Thoracic aorta (tissue), 2 donors: ENCODE results near the gene APC2. TPM values are rescaled to one million over a fixed set of nuclear protein-coding genes. Genes with fewer than 3 reads are reported as not detected.

Source experiments
- ATAC-seq: fragments of 150-250 bp; one replicate; pipeline ENCODE4 v1.8.0; 2017; ENCODE audit warnings: low read depth; ENCODE audit not compliant: insufficient number of reproducible peaks, low FRiP score
- DNase-seq: peaks from one replicate; pipeline ENCODE4 v3.0.0-alpha.2; 2020; ENCODE audit warnings: low spot score
- H3K27ac ChIP-seq, 2 donors: fragments of 200-600 bp; sonication (generic); 1 replicate in 1 of 2; 2 replicates in 1 of 2; pipeline ENCODE4 v1.5.1; 2016; ENCODE audit warnings: mild to moderate bottlenecking in 2 of 2, moderate library complexity in 2 of 2
- H3K27me3 ChIP-seq: fragments of 200-600 bp; sonication (generic); replicated peaks from 2 replicates; pipeline ENCODE4 v1.6.0; 2016; ENCODE audit warnings: mild to moderate bottlenecking; ENCODE audit not compliant: insufficient read depth
- H3K36me3 ChIP-seq: fragments of 200-600 bp; sonication (generic); one replicate; pipeline ENCODE4 v1.5.1; 2016
- H3K4me1 ChIP-seq, 2 donors: fragments of 200-600 bp; sonication (generic); 1 replicate in 1 of 2; 2 replicates in 1 of 2; pipeline versions ENCODE4 v1.5.1 to v1.6.0; 2016; ENCODE audit warnings: low read depth in 2 of 2, mild to moderate bottlenecking in 1 of 2; ENCODE audit not compliant: control insufficient read depth in 1 of 2
- H3K4me3 ChIP-seq: fragments of 200-600 bp; sonication (generic); 2 replicates; pipeline ENCODE4 v1.5.1; 2016; ENCODE audit warnings: mild to moderate bottlenecking
- H3K9me3 ChIP-seq: fragments of 200-600 bp; sonication (generic); 2 replicates; pipeline ENCODE4 v1.5.1; 2016
- total RNA-seq, 2 donors: library from RNA; depleted of rRNA; stranded (reverse); fragments of >200 nt; gene quantifications; one replicate each; pipeline versions ENCODE4 v1.1.0 to v1.2.3, GENCODE V29; 2016
- TF ChIP-seq, protein P1 (sequence below): fragments of 200-600 bp; sonication (generic); IDR thresholded peaks from one replicate; pipeline ENCODE4 v1.5.1; 2019; ENCODE audit warnings: antibody characterized with exemption

Gene APC2
- total RNA-seq, 2 donors from 2014 or later, result 0.41 to 0.78 TPM

DNA sequence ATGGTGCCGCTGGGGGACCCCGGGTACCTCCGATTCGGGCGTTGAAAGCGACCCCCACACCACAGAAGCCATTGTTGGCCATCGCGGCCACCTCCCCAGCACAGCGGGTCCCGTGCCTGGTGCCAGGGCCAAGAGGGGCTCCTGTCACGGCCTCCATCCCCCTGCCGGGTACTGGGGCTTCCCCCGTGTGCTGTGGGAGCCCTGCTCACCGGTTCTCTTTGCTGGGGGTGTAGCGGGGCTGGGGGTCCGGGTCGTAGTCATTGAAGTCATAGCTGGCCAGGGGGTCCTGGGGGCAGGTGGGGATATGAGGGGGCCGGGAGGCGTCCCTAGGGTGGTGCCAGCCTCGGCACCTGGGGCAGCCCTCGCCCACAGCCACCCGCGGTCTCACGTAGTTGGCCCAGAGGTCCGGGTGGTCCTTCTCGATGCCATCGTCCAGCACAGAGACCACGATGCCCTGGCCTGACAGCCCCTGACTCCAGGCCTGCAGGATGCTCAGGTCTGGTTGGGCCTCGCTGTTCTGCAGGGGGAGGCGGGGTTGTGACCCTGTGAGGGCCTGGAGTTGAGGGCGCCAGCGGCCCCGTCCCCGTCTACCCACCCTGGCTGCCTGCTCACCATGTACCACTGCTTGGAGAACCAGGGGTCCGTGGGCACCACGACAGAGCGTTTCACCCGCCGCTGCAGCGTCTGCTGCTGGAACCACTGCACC, 37.8 kb downstream of the APC2 start:
- DNase-seq (no peak), ATAC-seq (no peak)
- Histone ChIP-seq H3K9me3 (no peaks in the 10 kb centered on the region), H3K27ac (no peak overlapping the region), H3K4me1 (peaks cover 6 to 17% of the 10 kb centered on the region in 2 donors), H3K4me3 (no peak overlapping the region), H3K27me3 (no peaks in the 10 kb centered on the region), H3K36me3 (no peaks in the 10 kb centered on the region)
- TF ChIP-seq, protein P1, sequence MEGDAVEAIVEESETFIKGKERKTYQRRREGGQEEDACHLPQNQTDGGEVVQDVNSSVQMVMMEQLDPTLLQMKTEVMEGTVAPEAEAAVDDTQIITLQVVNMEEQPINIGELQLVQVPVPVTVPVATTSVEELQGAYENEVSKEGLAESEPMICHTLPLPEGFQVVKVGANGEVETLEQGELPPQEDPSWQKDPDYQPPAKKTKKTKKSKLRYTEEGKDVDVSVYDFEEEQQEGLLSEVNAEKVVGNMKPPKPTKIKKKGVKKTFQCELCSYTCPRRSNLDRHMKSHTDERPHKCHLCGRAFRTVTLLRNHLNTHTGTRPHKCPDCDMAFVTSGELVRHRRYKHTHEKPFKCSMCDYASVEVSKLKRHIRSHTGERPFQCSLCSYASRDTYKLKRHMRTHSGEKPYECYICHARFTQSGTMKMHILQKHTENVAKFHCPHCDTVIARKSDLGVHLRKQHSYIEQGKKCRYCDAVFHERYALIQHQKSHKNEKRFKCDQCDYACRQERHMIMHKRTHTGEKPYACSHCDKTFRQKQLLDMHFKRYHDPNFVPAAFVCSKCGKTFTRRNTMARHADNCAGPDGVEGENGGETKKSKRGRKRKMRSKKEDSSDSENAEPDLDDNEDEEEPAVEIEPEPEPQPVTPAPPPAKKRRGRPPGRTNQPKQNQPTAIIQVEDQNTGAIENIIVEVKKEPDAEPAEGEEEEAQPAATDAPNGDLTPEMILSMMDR, result no peak

- Histone ChIP-seq H3K27me3 (no peaks in the 10 kb centered on the region), H3K4me1 (peaks cover 6 to 17% of the 10 kb centered on the region in 2 donors), H3K27ac (no peak overlapping the region), H3K36me3 (no peaks in the 10 kb centered on the region), H3K9me3 (no peaks in the 10 kb centered on the region), H3K4me3 (no peak overlapping the region)
- no peak for ATAC-seq
- DNase-seq, result no peak
- TF ChIP-seq, protein P1, result no peak
Observed at GRCh38 chr19:1488282-1488601, 38.3 kb downstream of the APC2 start.

GRCh38 chr19:1489463-1490310, 39.8 kb downstream of the APC2 start:
- TF ChIP-seq, protein P1, result no peak
- Histone ChIP-seq H3K4me3 (peak overlapping the region; percentile 88), H3K27ac (peak overlapping the region in 1 of 2 donors; percentile 40), H3K27me3 (no peaks in the 10 kb centered on the region), H3K9me3 (no peaks in the 10 kb centered on the region), H3K4me1 (peaks cover 6 to 17% of the 10 kb centered on the region in 2 donors), H3K36me3 (no peaks in the 10 kb centered on the region)
- ATAC-seq, result no peak
- DNase-seq, result no peak

DNA sequence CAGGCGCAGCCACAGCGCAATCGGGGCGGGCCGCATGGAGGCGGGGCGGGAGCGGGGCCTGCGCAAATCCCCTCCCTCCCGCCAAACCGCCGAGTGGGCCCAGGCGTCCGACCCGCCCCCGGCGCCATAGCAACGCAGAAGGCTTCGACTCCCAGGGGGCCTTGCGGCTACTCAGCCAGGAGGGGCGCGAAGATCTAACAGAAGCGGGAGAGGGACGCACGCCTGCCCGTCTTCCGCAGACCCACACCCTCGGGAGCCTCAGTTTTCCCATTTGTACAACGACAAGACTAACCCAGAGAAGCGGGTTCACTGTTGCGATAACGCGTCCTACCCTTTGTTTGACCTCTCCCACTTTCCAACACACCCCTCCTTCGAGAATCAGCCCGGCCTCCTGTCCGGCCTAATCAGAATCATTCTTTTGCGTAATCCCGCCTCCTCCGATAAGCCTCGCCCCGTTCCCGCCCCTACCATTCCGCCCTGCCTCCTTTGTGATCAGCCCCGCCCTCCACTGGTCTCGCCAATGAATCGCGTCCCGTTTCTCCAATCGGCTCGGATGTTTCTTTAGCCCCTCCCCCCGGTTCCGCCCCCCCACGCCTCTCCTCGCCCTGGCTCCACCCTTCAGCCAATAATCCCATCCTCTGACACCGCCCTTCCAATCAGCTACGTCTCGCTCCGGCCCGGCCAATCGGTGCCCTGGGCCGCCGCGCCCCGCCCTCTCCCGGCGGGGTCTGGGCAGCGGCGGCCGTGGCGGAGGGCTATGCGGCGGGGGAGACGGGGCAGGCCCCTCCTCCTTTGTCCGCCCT, 40.6 kb downstream of the APC2 start, which contains the start of gene PCSK4:
PCSK4 (minus strand) TSS at position 40 of the 803 bp plus-strand sequence; CDS start at position 36, 4 bp downstream.
- peaks cover 6 to 17% of the 10 kb centered on the region in 2 donors for H3K4me1 ChIP-seq
- TF ChIP-seq, protein P1, result no peak
- no peaks in the 10 kb centered on the region for H3K9me3 ChIP-seq
- peak; percentile 92 for ATAC-seq
- H3K27ac ChIP-seq, result peak within 1 kb of the TSS in 1 of 2 donors; percentile 40
- H3K36me3 ChIP-seq, result no peaks in the 10 kb centered on the region
- no peaks in the 10 kb centered on the region for H3K27me3 ChIP-seq
- peak; percentile 93 for DNase-seq
- peak within 1 kb of the TSS; percentile 88 for H3K4me3 ChIP-seq
